CD14-positive monocyte (primary cell): ENCODE results near the gene SERTM1. TPM values are rescaled to one million over a fixed set of nuclear protein-coding genes. Genes with fewer than 3 reads are reported as not detected.

Source experiments
- DNase-seq, 3 donors: peaks; one replicate each; pipeline ENCODE4 v3.0.0-alpha.2; 2011 to 2022
- H2AFZ ChIP-seq: 2 replicates; pipeline ENCODE4 v1.6.0; 2012; ENCODE audit warnings: mild to moderate bottlenecking, low read depth, low read length, inconsistent platforms; ENCODE audit not compliant: insufficient read depth, poor library complexity, severe bottlenecking
- H3K27ac ChIP-seq, 2 donors: 1 replicate in 1 of 2; 2 replicates in 1 of 2; pipeline ENCODE4 v1.5.1; 2012 to 2013; ENCODE audit warnings: low read length in 2 of 2, control low read depth in 1 of 2, inconsistent platforms in 1 of 2, low read depth in 1 of 2, mild to moderate bottlenecking in 1 of 2
- H3K27me3 ChIP-seq, 2 donors: one replicate each; pipeline versions ENCODE4 v1.6.0 to v1.6.1; 2011 to 2013; ENCODE audit warnings: low read length in 2 of 2; ENCODE audit not compliant: control insufficient read depth in 2 of 2, insufficient read depth in 2 of 2
- H3K36me3 ChIP-seq, 2 donors: replicated peaks in 1 of 2; 1 replicate in 1 of 2; 2 replicates in 1 of 2; pipeline versions ENCODE4 v1.5.1 to v1.6.1; 2012 to 2013; ENCODE audit warnings: low read length in 2 of 2, control low read depth in 1 of 2, inconsistent platforms in 1 of 2, mild to moderate bottlenecking in 1 of 2; ENCODE audit not compliant: insufficient read depth in 2 of 2, control insufficient read depth in 1 of 2
- H3K4me1 ChIP-seq, 2 donors: 1 replicate in 1 of 2; 2 replicates in 1 of 2; pipeline versions ENCODE4 v1.5.1 to v1.6.1; 2012 to 2013; ENCODE audit warnings: low read length in 2 of 2, control low read depth in 1 of 2, inconsistent platforms in 1 of 2, mild to moderate bottlenecking in 1 of 2, moderate library complexity in 1 of 2; ENCODE audit not compliant: insufficient read depth in 2 of 2, control insufficient read depth in 1 of 2
- H3K4me2 ChIP-seq: replicated peaks from 2 replicates; pipeline ENCODE3; 2012; ENCODE audit warnings: low read length, moderate library complexity, mild to moderate bottlenecking; ENCODE audit not compliant: poor library complexity, severe bottlenecking; ENCODE audit errors: extremely low read depth
- H3K4me3 ChIP-seq, 3 experiments: fragments of 200-600 bp in 1 of 3; sonication (generic) in 1 of 3; replicated peaks in 1 of 3; 1 replicate in 2 of 3; 2 replicates in 1 of 3; pipeline ENCODE4 v1.5.1; 2011 to 2013; ENCODE audit warnings: low read length in 3 of 3, mild to moderate bottlenecking in 3 of 3, control low read depth in 2 of 3, low read depth in 2 of 3, inconsistent platforms in 1 of 3, moderate library complexity in 1 of 3
- H3K79me2 ChIP-seq: 2 replicates; pipeline ENCODE4 v1.6.0; 2012; ENCODE audit warnings: mild to moderate bottlenecking, control low read depth, inconsistent platforms, low read length, moderate library complexity; ENCODE audit not compliant: insufficient read depth
- H3K9ac ChIP-seq: 2 replicates; pipeline ENCODE4 v1.6.0; 2017; ENCODE audit warnings: low read length, mild to moderate bottlenecking; ENCODE audit not compliant: insufficient read depth, poor library complexity, severe bottlenecking
- H3K9me3 ChIP-seq, 2 donors: replicated peaks in 1 of 2; 1 replicate in 1 of 2; 2 replicates in 1 of 2; pipeline versions ENCODE4 v1.5.1 to v1.6.1; 2012 to 2013; ENCODE audit warnings: low read length in 2 of 2, control low read depth in 1 of 2; ENCODE audit not compliant: control insufficient read depth in 1 of 2, insufficient read depth in 1 of 2
- H4K20me1 ChIP-seq: 2 replicates; pipeline ENCODE4 v1.6.0; 2012; ENCODE audit warnings: mild to moderate bottlenecking, low read length, control low read depth, moderate library complexity; ENCODE audit not compliant: insufficient read depth
- H3K27ac Mint-ChIP-seq, 7 donors: one replicate each; pipeline ENCODE4 v1.8.0; 2020; ENCODE audit warnings: mild to moderate bottlenecking in 7 of 7, mixed read lengths in 7 of 7, moderate library complexity in 6 of 7, inconsistent platforms in 2 of 7
- H3K27me3 Mint-ChIP-seq, 3 donors: one replicate each; pipeline ENCODE4 v1.8.0; 2021 to 2022; ENCODE audit warnings: low read depth in 3 of 3, mild to moderate bottlenecking in 3 of 3, mixed read lengths in 3 of 3, moderate library complexity in 3 of 3, inconsistent platforms in 1 of 3
- H3K36me3 Mint-ChIP-seq, 2 donors: one replicate each; pipeline ENCODE4 v1.8.0; 2020; ENCODE audit warnings: mixed read lengths in 2 of 2, inconsistent platforms in 1 of 2, mild to moderate bottlenecking in 1 of 2
- H3K4me1 Mint-ChIP-seq: one replicate; pipeline ENCODE4 v1.8.0; 2020; ENCODE audit warnings: mild to moderate bottlenecking, mixed read lengths
- H3K4me3 Mint-ChIP-seq, 2 donors: one replicate each; pipeline ENCODE4 v1.8.0; 2020; ENCODE audit warnings: mild to moderate bottlenecking in 2 of 2, mixed read lengths in 2 of 2, moderate library complexity in 1 of 2
- H3K9me3 Mint-ChIP-seq, 7 donors: one replicate each; pipeline ENCODE4 v1.8.0; 2020 to 2022; ENCODE audit warnings: mixed read lengths in 7 of 7, mild to moderate bottlenecking in 6 of 7, moderate library complexity in 6 of 7, inconsistent platforms in 2 of 7
- CTCF ChIP-seq: fragments of 200-600 bp; IDR thresholded peaks from one replicate; pipeline ENCODE4 v1.8.0; 2022; ENCODE audit warnings: antibody characterized with exemption, mild to moderate bottlenecking
- WGBS: methylation state at CpG from one replicate; pipeline ENCODE4 v1.1.5; 2013; ENCODE audit warnings: missing lambda C conversion rate; ENCODE audit not compliant: insufficient coverage; 5-methylcytosine and 5-hydroxymethylcytosine counted together
- intact Hi-C, 2 donors: fragments of 100-400 bp; cut with micrococcal nuclease; formaldehyde crosslinking; loops; one replicate each; pipeline versions ENCODE4 v1.15.0 to v1.15.1; 2023
- polyA plus RNA-seq, 3 donors: library from polyadenylated mRNA; depleted of rRNA in 1 of 3; unstranded in 2 of 3; stranded (reverse) in 1 of 3; fragments of 300-500 nt in 2 of 3; fragments of >200 nt in 1 of 3; fragmentation: Illumina TruSeq in 2 of 3; gene quantifications; 1 replicate in 2 of 3; 2 replicates in 1 of 3; pipeline ENCODE4 v1.2.3, GENCODE V29; 2012 to 2021

SERTM1 gene
- polyA plus RNA-seq, 3 donors, result not detected

- TF ChIP-seq CTCF, result no peak
These were observed 7.1 kb downstream of the SERTM1 start for GRCh38 chr13:36680913-36681312.

GRCh38 chr13:36681894-36682624 lies 8.2 kb downstream of the SERTM1 start:
- no peaks in the 10 kb centered on the region for H3K9me3 Mint-ChIP-seq
- H3K27ac ChIP-seq, result no peak overlapping the region
- H3K79me2 ChIP-seq, result no peaks in the 10 kb centered on the region
- DNase-seq, result no peak
- no peaks in the 10 kb centered on the region for H3K9me3 ChIP-seq
- no peaks in the 10 kb centered on the region for H3K4me1 ChIP-seq
- H3K36me3 ChIP-seq, result no peaks in the 10 kb centered on the region
- peaks cover 2 to 14% (median 3%) of the 10 kb centered on the region in 3 donors for H3K27me3 Mint-ChIP-seq
- no peak for TF ChIP-seq CTCF
- intact Hi-C loops, result no loop called here
- H3K9ac ChIP-seq, result no peak overlapping the region
- H3K4me3 ChIP-seq, result no peak overlapping the region
- H4K20me1 ChIP-seq, result no peaks in the 10 kb centered on the region
- no peaks in the 10 kb centered on the region for H3K36me3 Mint-ChIP-seq
- H3K4me2 ChIP-seq, result no peak overlapping the region
- H2AFZ ChIP-seq, result no peak overlapping the region
- no peak overlapping the region for H3K27ac Mint-ChIP-seq
- H3K4me1 Mint-ChIP-seq, result no peaks in the 10 kb centered on the region
- no peaks in the 10 kb centered on the region for H3K27me3 ChIP-seq
- no peak overlapping the region for H3K4me3 Mint-ChIP-seq

More at GRCh38 chr13:36680913-36681312, 7.1 kb downstream of the SERTM1 start:
- no peak overlapping the region for H3K27ac ChIP-seq
- Mint-ChIP-seq H3K36me3 (no peaks in the 10 kb centered on the region), H3K27me3 (peaks cover 7 to 18% (median 8%) of the 10 kb centered on the region in 3 donors), H3K27ac (no peak overlapping the region), H3K9me3 (peaks cover 0 to under 1% (median 0%) of the 10 kb centered on the region in 7 donors), H3K4me3 (no peak overlapping the region), H3K4me1 (no peaks in the 10 kb centered on the region)
- no CpG with 5 or more reads among the region's 6 CpGs for WGBS
- peaks cover 3 to 6% of the 10 kb centered on the region in 2 donors for H3K27me3 ChIP-seq
- DNase-seq, result no peak
- intact Hi-C loops, result no loop called here
- no peak overlapping the region for H3K4me2 ChIP-seq
- no peaks in the 10 kb centered on the region for H3K79me2 ChIP-seq
- no peaks in the 10 kb centered on the region for H3K4me1 ChIP-seq
- no peaks in the 10 kb centered on the region for H4K20me1 ChIP-seq
- no peak overlapping the region for H3K4me3 ChIP-seq
- H2AFZ ChIP-seq, result no peak overlapping the region
- H3K36me3 ChIP-seq, result no peaks in the 10 kb centered on the region
- no peaks in the 10 kb centered on the region for H3K9me3 ChIP-seq
- no peak overlapping the region for H3K9ac ChIP-seq
